AG04449 (cell line): ENCODE results near the gene NECTIN4.

Experiments used
- CTCF ChIA-PET: fragments of 350-600 bp; formaldehyde crosslinking; extraction: SDS; loops from one replicate; lab custom pipeline; 2021; ENCODE audit warnings: antibody characterized with exemption; lab: Yijun Ruan, JAX
- POLR2A ChIA-PET: fragments of 400-600, 350-600 bp; formaldehyde crosslinking; extraction: SDS; loops from one replicate; lab custom pipeline; 2020; ENCODE audit warnings: antibody characterized with exemption, inconsistent platforms; lab: Yijun Ruan, JAX
- DNase-seq: peaks from one replicate; pipeline ENCODE4 v3.0.0-alpha.2; 2010; ENCODE audit warnings: low read depth, low spot score
- H3K4me3 ChIP-seq: 2 replicates; pipeline ENCODE4 v1.5.1; 2011; ENCODE audit warnings: low read depth, mild to moderate bottlenecking, control low read depth, low read length
- TF ChIP-seq, protein P1 (sequence below): IDR thresholded peaks from one replicate; pipeline ENCODE4 v1.5.1; 2011; ENCODE audit warnings: mild to moderate bottlenecking, moderate library complexity, low read length, control low read depth, inconsistent platforms; ENCODE audit not compliant: insufficient read depth; ENCODE audit errors: missing control alignments

NECTIN4 gene

DNA sequence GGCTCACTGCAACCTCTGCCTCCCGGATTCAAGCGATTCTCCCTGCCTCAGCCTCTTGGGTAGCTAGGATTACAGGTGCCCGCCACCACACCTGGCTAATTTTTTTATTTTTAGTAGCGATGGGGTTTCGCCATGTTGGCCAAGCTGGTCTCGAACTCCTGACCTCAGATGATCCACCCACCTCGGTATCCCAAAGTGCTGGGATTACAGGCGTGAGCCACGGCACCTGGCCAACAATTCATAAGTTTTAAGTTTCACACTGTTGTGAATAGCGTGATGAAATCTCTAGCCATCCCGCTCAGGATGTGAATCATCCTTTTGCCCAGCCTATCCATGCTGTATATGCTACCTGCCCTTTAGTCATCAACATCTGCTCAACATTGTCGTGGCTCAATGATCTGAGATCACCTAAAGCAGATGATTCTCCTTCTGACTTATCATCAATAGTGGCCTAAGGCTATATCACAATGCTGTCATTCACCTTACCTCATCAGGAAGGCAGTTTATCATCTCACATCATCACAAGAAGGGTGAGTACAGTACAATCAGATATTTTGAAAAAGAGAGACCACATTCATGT is 25.9 kb upstream of the NECTIN4 start:
- no peak overlapping the region for H3K4me3 ChIP-seq
- no peak for DNase-seq
- TF ChIP-seq, protein P1, sequence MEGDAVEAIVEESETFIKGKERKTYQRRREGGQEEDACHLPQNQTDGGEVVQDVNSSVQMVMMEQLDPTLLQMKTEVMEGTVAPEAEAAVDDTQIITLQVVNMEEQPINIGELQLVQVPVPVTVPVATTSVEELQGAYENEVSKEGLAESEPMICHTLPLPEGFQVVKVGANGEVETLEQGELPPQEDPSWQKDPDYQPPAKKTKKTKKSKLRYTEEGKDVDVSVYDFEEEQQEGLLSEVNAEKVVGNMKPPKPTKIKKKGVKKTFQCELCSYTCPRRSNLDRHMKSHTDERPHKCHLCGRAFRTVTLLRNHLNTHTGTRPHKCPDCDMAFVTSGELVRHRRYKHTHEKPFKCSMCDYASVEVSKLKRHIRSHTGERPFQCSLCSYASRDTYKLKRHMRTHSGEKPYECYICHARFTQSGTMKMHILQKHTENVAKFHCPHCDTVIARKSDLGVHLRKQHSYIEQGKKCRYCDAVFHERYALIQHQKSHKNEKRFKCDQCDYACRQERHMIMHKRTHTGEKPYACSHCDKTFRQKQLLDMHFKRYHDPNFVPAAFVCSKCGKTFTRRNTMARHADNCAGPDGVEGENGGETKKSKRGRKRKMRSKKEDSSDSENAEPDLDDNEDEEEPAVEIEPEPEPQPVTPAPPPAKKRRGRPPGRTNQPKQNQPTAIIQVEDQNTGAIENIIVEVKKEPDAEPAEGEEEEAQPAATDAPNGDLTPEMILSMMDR = no peak
- POLR2A ChIA-PET = interaction anchor here (0.6 kb wide), 1 partner anchor 17 kb away, joined by 3 read pairs; the partner anchor contains the start of gene DEDD
- CTCF ChIA-PET = interaction anchor here (2.2 to 6.8 kb wide), 2 partner anchors 14 to 18 kb away, joined by 6 to 57 read pairs; partner anchors contain the start of gene KLHDC9

DNA sequence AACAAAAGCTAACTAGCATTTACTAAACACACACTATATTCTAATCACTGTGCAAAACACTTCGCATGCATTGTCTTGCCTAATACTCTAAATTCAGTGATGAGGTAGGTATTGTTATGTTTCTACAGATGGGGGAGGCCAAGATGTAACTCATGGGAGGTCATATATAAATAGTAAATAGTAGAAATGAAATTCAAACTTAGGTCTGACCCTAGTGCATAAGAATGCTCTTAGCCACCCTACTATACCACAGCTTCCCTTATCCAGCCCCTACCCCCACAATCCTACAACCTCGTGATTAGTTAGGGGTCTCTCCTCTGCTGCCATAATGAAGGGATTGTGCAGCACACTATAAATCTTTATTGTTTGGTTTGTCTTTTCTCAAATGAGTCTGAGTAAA is 25.2 kb upstream of the NECTIN4 start:
- H3K4me3 ChIP-seq = no peak overlapping the region
- POLR2A ChIA-PET = interaction anchor here (0.6 kb wide), 1 partner anchor 18 kb away, joined by 3 read pairs; the partner anchor contains the start of gene DEDD
- no peak for DNase-seq
- CTCF ChIA-PET = interaction anchor here (2.2 to 6.8 kb wide), 2 partner anchors 14 to 18 kb away, joined by 6 to 57 read pairs; partner anchors contain the start of gene KLHDC9
- TF ChIP-seq, protein P1 = no peak

DNA sequence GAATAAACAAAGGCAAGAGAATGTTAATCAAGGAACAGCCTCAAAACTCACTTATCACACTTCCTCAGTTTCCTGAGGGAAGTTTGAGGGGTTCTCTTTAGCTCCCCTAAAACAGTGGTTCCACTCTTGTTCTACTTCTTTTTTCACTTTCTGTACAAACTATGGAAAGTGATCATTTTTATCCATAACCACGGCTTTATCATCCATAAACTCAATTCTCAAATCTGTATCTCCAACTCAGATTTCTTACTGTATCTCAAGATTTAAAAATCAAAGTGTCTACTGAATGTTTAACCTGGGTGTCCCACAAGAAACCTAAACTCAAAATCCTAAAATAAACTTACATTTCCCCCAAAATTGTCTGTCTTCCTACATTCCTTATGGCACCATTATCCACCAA is 24.6 kb upstream of the NECTIN4 start:
- DNase-seq = no peak
- no peak overlapping the region for H3K4me3 ChIP-seq
- POLR2A ChIA-PET = no interaction called here
- TF ChIP-seq, protein P1 = no peak
- CTCF ChIA-PET = interaction anchor here (6.8 kb wide), 1 partner anchor 17 kb away, joined by 57 read pairs; the partner anchor contains the start of gene KLHDC9

DNA sequence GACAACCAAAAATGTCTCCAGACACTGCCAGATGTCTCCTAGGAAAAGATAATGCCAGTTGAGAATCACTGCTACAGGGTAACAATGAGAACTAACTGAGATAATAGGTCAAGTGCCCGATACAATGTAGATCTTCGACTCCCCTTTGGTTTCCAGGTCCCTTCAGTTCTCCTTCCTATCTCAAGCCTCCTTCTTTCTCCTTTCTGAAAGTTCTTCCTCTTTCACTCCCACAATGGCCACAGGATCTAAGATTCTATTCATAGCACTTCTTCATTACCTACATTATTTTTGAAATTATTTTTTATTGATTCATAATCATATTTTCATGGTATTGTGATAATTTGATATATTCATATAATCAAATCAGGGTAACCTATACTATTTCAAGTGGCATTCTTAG is 22.2 kb upstream of the NECTIN4 start:
- H3K4me3 ChIP-seq = no peak overlapping the region
- POLR2A ChIA-PET = interaction anchor here (0.6 kb wide), 1 partner anchor 207 kb away, joined by 7 read pairs; no protein-coding TSS in a partner anchor
- CTCF ChIA-PET = interaction anchor here (0.7 to 6.8 kb wide), 5 partner anchors 10 to 80 kb away, joined by 3 to 57 read pairs (median 4); partner anchors contain the start of gene KLHDC9
- no peak for DNase-seq
- TF ChIP-seq, protein P1 = no peak

DNA sequence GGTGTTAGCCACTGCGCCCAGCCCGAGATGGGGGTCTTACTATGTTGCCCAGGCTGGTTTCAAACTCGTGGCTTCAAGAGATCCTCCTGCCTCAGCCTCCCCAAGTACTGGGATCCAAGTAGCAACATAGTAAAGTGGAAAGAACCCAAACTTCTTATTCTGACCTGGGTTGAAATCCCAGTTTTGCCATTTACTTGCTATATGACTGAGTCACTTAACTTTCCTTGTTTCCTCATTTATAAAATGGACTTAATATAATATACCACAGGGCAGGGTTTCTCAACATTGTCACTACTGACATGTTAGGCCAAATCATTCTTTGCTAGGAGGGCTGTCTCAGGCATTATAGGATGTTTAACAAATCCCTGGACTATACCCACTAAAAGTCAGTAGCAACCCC is 21.8 kb upstream of the NECTIN4 start:
- ChIA-PET CTCF (interaction anchor here (1.0 kb wide), 1 partner anchor 69 kb away, joined by 3 read pairs; no protein-coding TSS in a partner anchor), POLR2A (interaction anchor here (0.6 kb wide), 1 partner anchor 207 kb away, joined by 7 read pairs; no protein-coding TSS in a partner anchor)
- TF ChIP-seq, protein P1 = no peak
- H3K4me3 ChIP-seq = no peak overlapping the region
- no peak for DNase-seq

DNA sequence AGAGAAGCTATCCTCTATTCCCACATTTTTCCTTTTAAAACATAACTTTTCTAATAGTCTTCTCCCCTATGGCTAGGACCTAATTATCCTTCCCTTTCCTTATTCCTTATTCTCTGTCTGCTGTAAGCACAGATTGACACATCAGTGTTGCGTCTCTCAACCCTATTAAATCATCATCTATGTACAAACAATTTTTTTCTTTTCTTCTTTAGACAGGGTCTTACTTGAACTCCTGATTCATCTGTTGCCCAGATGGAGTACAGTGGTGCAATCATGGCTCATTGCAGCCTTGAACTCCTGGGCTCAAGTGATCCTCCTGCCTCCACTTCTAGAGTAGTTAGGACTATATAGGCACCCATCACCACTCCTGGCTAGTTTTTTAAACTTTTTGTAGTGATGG is 17.1 kb upstream of the NECTIN4 start:
- TF ChIP-seq, protein P1 = no peak
- CTCF ChIA-PET = interaction anchor here (0.6 to 2.5 kb wide), 6 partner anchors 9 to 113 kb away, joined by 3 to 10 read pairs (median 4); partner anchors contain the start of genes NIT1 and PFDN2
- POLR2A ChIA-PET = no interaction called here
- no peak for DNase-seq
- H3K4me3 ChIP-seq = no peak overlapping the region
